SH-SY5Y (cell line): ENCODE data around the gene CDC42EP4.

Experiments
- GATA2 ChIP-seq: IDR thresholded peaks from 2 replicates; pipeline ENCODE4 v1.6.1; 2011; ENCODE audit warnings: mild to moderate bottlenecking, low read depth, low read length
- GATA3 ChIP-seq: IDR thresholded peaks from 2 replicates; pipeline ENCODE4 v1.6.1; 2011; ENCODE audit warnings: low read depth, mild to moderate bottlenecking, low read length, moderate library complexity

Gene CDC42EP4

GRCh38 chr17:73337330-73337710 is 25.5 kb upstream of the CDC42EP4 start:
- no peak for TF ChIP-seq GATA3
- no peak for TF ChIP-seq GATA2

- no peak for TF ChIP-seq GATA2
- no peak for TF ChIP-seq GATA3
Observed at GRCh38 chr17:73336408-73337329, 24.9 kb upstream of the CDC42EP4 start.

GRCh38 chr17:73335591-73336407 is 24.0 kb upstream of the CDC42EP4 start:
- no peak for TF ChIP-seq GATA2
- no peak for TF ChIP-seq GATA3

GRCh38 chr17:73334771-73335513 is 23.1 kb upstream of the CDC42EP4 start:
- TF ChIP-seq GATA3, result no peak
- no peak for TF ChIP-seq GATA2

GRCh38 chr17:73331060-73331459 is 19.3 kb upstream of the CDC42EP4 start:
- no peak for TF ChIP-seq GATA2
- TF ChIP-seq GATA3, result no peak

GRCh38 chr17:73327676-73328075 is 15.9 kb upstream of the CDC42EP4 start:
- no peak for TF ChIP-seq GATA3
- no peak for TF ChIP-seq GATA2

GRCh38 chr17:73325527-73325842 is 13.7 kb upstream of the CDC42EP4 start:
- TF ChIP-seq GATA3 (no peak), GATA2 (no peak)

- TF ChIP-seq GATA3 (no peak), GATA2 (no peak)
Observed at GRCh38 chr17:73324711-73325526, 13.1 kb upstream of the CDC42EP4 start.

GRCh38 chr17:73324160-73324475 is 12.3 kb upstream of the CDC42EP4 start:
- TF ChIP-seq GATA2 (no peak), GATA3 (no peak)

GRCh38 chr17:73323409-73324159 is 11.8 kb upstream of the CDC42EP4 start:
- TF ChIP-seq GATA2 (no peak), GATA3 (no peak)

- no peak for TF ChIP-seq GATA3
- TF ChIP-seq GATA2, result no peak
Observed at GRCh38 chr17:73320601-73321264, 8.9 kb upstream of the CDC42EP4 start.

GRCh38 chr17:73319766-73320165 is 8.0 kb upstream of the CDC42EP4 start:
- no peak for TF ChIP-seq GATA2
